Measurements from ENCODE around the gene PROZ.

- TF ChIP-seq CTCF (IDR thresholded peaks at IDR 0.05 in 8 of 11, conservative IDR thresholded peaks at IDR 0.05 in 3 of 11) (no peak), POLR2A (IDR thresholded peaks at IDR 0.05) (no peak), POLR2AphosphoS5 (IDR thresholded peaks at IDR 0.05) (no peak)
Observed at GRCh38 chr13:113218586-113218985, 60.1 kb downstream of the PROZ start.
